SJCRH30 (cell line): ENCODE data around the gene OR2AG1. TPM values are rescaled to one million over a fixed set of nuclear protein-coding genes. Genes with fewer than 3 reads are reported as not detected.

Experiments used
- DNase-seq, 2 experiments: peaks; one replicate each; pipeline ENCODE4 v3.0.0-alpha.2; 2015 to 2020
- H3K27ac ChIP-seq: fragments of 250-450 bp; sonication (Bioruptor Pico); 2 replicates; pipeline ENCODE4 v1.5.1; 2020; ENCODE audit warnings: mild to moderate bottlenecking, moderate library complexity
- H3K27me3 ChIP-seq: fragments of 250-450 bp; sonication (Bioruptor Pico); 2 replicates; pipeline ENCODE4 v1.5.1; 2020; ENCODE audit warnings: mild to moderate bottlenecking, moderate library complexity
- H3K36me3 ChIP-seq: fragments of 250-450 bp; sonication (Bioruptor Pico); 2 replicates; pipeline ENCODE4 v1.5.1; 2020; ENCODE audit warnings: mild to moderate bottlenecking, moderate library complexity
- H3K4me1 ChIP-seq: fragments of 250-450 bp; sonication (Bioruptor Pico); 2 replicates; pipeline ENCODE4 v1.5.1; 2020; ENCODE audit warnings: mild to moderate bottlenecking, moderate library complexity
- H3K4me3 ChIP-seq: fragments of 250-450 bp; sonication (Bioruptor Pico); 2 replicates; pipeline ENCODE4 v1.5.1; 2020; ENCODE audit warnings: mild to moderate bottlenecking, moderate library complexity
- H3K9me3 ChIP-seq: fragments of 250-450 bp; sonication (Bioruptor Pico); replicated peaks from 2 replicates; pipeline ENCODE4 v1.5.1; 2020; ENCODE audit warnings: mild to moderate bottlenecking, moderate library complexity
- total RNA-seq: library from RNA; depleted of rRNA; stranded (reverse); fragments of >200 nt; shearing (Covaris generic); gene quantifications from 2 replicates; pipeline ENCODE4 v1.2.3, GENCODE V29; 2014; rRNA removed

Gene OR2AG1
- total RNA-seq, 1 experiment from 2014 or later = not detected

DNA sequence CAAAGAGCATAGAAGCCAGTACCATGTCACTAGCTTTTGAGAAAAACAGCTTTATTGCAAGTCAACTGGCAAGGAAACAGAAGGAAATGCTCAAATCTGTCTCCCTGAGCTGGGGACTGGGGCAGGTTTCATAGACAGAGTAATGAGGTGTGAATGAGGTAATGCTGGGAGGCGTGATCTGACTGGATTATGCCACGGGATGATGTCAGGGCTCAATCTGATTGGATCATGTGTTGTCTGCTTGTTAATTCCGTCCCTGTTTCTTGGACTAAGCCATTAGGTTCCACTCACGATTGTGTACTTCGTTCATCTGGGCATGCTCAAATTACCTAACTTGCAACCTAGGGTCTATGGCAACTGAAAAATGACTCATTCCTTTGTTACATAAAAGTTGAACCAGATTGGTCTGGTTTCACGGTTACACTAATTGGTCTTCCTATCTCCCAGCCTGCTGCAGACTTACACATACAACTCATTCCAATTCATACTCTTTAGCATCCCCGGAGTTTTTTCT lies 42.5 kb downstream of the OR2AG1 start:
- Histone ChIP-seq H3K27ac (no peak overlapping the region), H3K9me3 (no peaks in the 10 kb centered on the region), H3K36me3 (no peaks in the 10 kb centered on the region), H3K4me1 (no peaks in the 10 kb centered on the region), H3K27me3 (no peaks in the 10 kb centered on the region), H3K4me3 (no peak overlapping the region)
- peak in 1 of 2 experiments; percentile 10 for DNase-seq

GRCh38 chr11:6828103-6828502 lies 45.3 kb downstream of the OR2AG1 start:
- H3K27ac ChIP-seq = no peak overlapping the region
- no peaks in the 10 kb centered on the region for H3K4me1 ChIP-seq
- no peaks in the 10 kb centered on the region for H3K27me3 ChIP-seq
- DNase-seq = no peak
- H3K9me3 ChIP-seq = no peaks in the 10 kb centered on the region
- no peak overlapping the region for H3K4me3 ChIP-seq
- H3K36me3 ChIP-seq = no peaks in the 10 kb centered on the region

- Histone ChIP-seq H3K27me3 (no peaks in the 10 kb centered on the region), H3K27ac (no peak overlapping the region), H3K36me3 (no peaks in the 10 kb centered on the region), H3K9me3 (no peaks in the 10 kb centered on the region), H3K4me3 (no peak overlapping the region), H3K4me1 (no peaks in the 10 kb centered on the region)
- no peak for DNase-seq
These were observed 50.5 kb downstream of the OR2AG1 start for GRCh38 chr11:6833356-6833755.

DNA sequence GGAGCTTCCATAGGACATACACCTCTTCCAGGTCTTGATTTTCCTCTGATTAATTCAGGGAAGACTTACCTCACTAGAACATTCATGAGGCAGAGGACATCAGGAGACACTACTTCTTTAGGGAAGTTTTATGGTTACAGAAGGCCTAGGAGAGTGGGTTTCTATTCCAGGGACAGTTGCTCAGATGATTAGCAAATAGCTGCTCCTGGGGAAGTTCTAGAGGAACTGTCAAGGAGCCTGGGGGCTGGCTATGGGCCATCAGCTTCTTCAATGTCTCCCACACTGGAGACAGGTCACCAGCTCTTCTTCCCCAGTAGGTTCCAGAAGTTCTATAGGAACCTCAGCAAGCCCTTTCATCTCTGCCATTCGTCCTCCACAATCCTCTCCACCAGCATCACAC lies 51.2 kb downstream of the OR2AG1 start:
- no peak overlapping the region for H3K27ac ChIP-seq
- H3K4me3 ChIP-seq = no peak overlapping the region
- H3K9me3 ChIP-seq = no peaks in the 10 kb centered on the region
- no peaks in the 10 kb centered on the region for H3K4me1 ChIP-seq
- no peaks in the 10 kb centered on the region for H3K27me3 ChIP-seq
- DNase-seq = no peak
- no peaks in the 10 kb centered on the region for H3K36me3 ChIP-seq

Other genes with a start within 250 kb of the OR2AG1 start
- gene RRP8, start 179.4 kb upstream of the OR2AG1 start, total RNA-seq = 15.8 and 15.9 TPM in 2 replicates
- gene ILK, start 179.2 kb upstream of the OR2AG1 start, total RNA-seq = 73.7 and 81.4 TPM in 2 replicates
- 68.1 and 82.0 TPM in 2 replicates for gene TAF10, start 170.8 kb upstream of the OR2AG1 start, total RNA-seq
- gene TPP1, start 163.6 kb upstream of the OR2AG1 start, total RNA-seq = 8.1 and 8.7 TPM in 2 replicates
- gene DCHS1, start 127.2 kb upstream of the OR2AG1 start, total RNA-seq = 9.5 and 9.6 TPM in 2 replicates
- gene MRPL17, start 99.7 kb upstream of the OR2AG1 start, total RNA-seq = 44.2 and 45.5 TPM in 2 replicates
- not detected in 2 replicates for gene OR2AG2, start 11.0 kb upstream of the OR2AG1 start, total RNA-seq
- gene OR6A2, start 16.7 kb downstream of the OR2AG1 start, total RNA-seq = not detected in 2 replicates
- gene OR10A5, start 62.7 kb downstream of the OR2AG1 start, total RNA-seq = not detected in 2 replicates
- gene OR10A2, start 80.0 kb downstream of the OR2AG1 start, total RNA-seq = not detected in 2 replicates
- not detected in 2 replicates for gene OR10A4, start 93.6 kb downstream of the OR2AG1 start, total RNA-seq
- gene OR2D2, start 109.5 kb downstream of the OR2AG1 start, total RNA-seq = not detected in 2 replicates
- gene OR2D3, start 138.0 kb downstream of the OR2AG1 start, total RNA-seq = not detected in 2 replicates
- not detected in 2 replicates for gene ZNF215, start 143.4 kb downstream of the OR2AG1 start, total RNA-seq
- gene ZNF214, start 237.3 kb downstream of the OR2AG1 start, total RNA-seq = 0.20 and 0.61 TPM in 2 replicates
- not detected in 2 replicates for gene NLRP14, start 237.5 kb downstream of the OR2AG1 start, total RNA-seq